GM12878 (cell line): Measurements from ENCODE around the gene POC1B. TPM values are rescaled to one million over a fixed set of nuclear protein-coding genes. Genes with fewer than 3 reads are reported as not detected.

Experiments
- BHLHE40 ChIP-seq, 2 experiments: fragments of 450-650 bp in 1 of 2; IDR thresholded peaks; 2 replicates each; pipeline ENCODE4 v1.6.1; 2011 to 2017; ENCODE audit warnings: low read depth in 2 of 2, borderline replicate concordance in 1 of 2, improper control_type of control experiment in 1 of 2, low read length in 1 of 2, mild to moderate bottlenecking in 1 of 2
- FOXM1 ChIP-seq: IDR thresholded peaks from 2 replicates; pipeline ENCODE4 v1.6.1; 2012; ENCODE audit warnings: low read depth, mild to moderate bottlenecking, inconsistent platforms, low read length, moderate library complexity
- IKZF2 ChIP-seq, 2 experiments: fragments of 450-650 bp; IDR thresholded peaks; 2 replicates each; pipeline ENCODE4 v1.6.1; 2017; ENCODE audit warnings: mild to moderate bottlenecking in 2 of 2, moderate library complexity in 2 of 2
- IRF4 ChIP-seq: IDR thresholded peaks from 2 replicates; pipeline ENCODE4 v1.6.1; 2011; ENCODE audit warnings: low read depth, low read length
- KAT2A ChIP-seq: conservative IDR thresholded peaks from 2 replicates; pipeline ENCODE4 v1.6.1; 2011; ENCODE audit warnings: low read depth, low read length; ENCODE audit not compliant: control insufficient read depth
- KDM1A ChIP-seq: fragments of 200-600 bp; sonication (generic); IDR thresholded peaks from 2 replicates; pipeline ENCODE4 v1.6.1; 2016; ENCODE audit warnings: borderline replicate concordance
- NBN ChIP-seq: fragments of 450-650 bp; IDR thresholded peaks from 2 replicates; pipeline ENCODE4 v1.6.1; 2016
- NFYB ChIP-seq: IDR thresholded peaks from 2 replicates; pipeline ENCODE4 v1.6.1; 2011; ENCODE audit warnings: low read depth, mild to moderate bottlenecking, low read length, improper control_type of control experiment, moderate library complexity; ENCODE audit not compliant: insufficient read depth
- NR2F1 ChIP-seq: fragments of 450-650 bp; conservative IDR thresholded peaks from 2 replicates; pipeline ENCODE4 v1.6.1; 2017; ENCODE audit warnings: mild to moderate bottlenecking
- RAD21 ChIP-seq: IDR thresholded peaks from 2 replicates; pipeline ENCODE4 v1.6.1; 2011; ENCODE audit warnings: mild to moderate bottlenecking, low read depth, low read length, moderate library complexity; ENCODE audit not compliant: insufficient read depth
- RELA ChIP-seq: fragments of 450-650 bp; IDR thresholded peaks from 2 replicates; pipeline ENCODE4 v1.8.0; 2014; ENCODE audit warnings: borderline replicate concordance; ENCODE audit not compliant: partially characterized antibody
- RFX5 ChIP-seq: IDR thresholded peaks from 2 replicates; pipeline ENCODE4 v1.6.1; 2011; ENCODE audit warnings: low read depth, low read length, improper control_type of control experiment
- RUNX3 ChIP-seq: IDR thresholded peaks from 2 replicates; pipeline ENCODE4 v1.6.1; 2012; ENCODE audit warnings: low read length, inconsistent platforms
- SPI1 ChIP-seq: IDR thresholded peaks from 2 replicates; pipeline ENCODE4 v1.6.1; 2011; ENCODE audit warnings: low read depth, mild to moderate bottlenecking, low read length, moderate library complexity, borderline replicate concordance; ENCODE audit not compliant: insufficient read depth
- WRNIP1 ChIP-seq: IDR thresholded peaks from 2 replicates; pipeline ENCODE4 v1.6.1; 2011; ENCODE audit warnings: low read depth, low read length, improper control_type of control experiment, borderline replicate concordance
- YY1 ChIP-seq: IDR thresholded peaks from 2 replicates; pipeline ENCODE4 v1.6.1; 2011; ENCODE audit warnings: low read depth, mild to moderate bottlenecking, low read length
- ZNF207 ChIP-seq: fragments of 450-650 bp; IDR thresholded peaks from 2 replicates; pipeline ENCODE4 v1.6.1; 2014; ENCODE audit warnings: antibody characterized with exemption, mild to moderate bottlenecking, borderline replicate concordance
- ZSCAN29 ChIP-seq: fragments of 450-650 bp; IDR thresholded peaks from 2 replicates; pipeline ENCODE4 v1.6.1; 2017; ENCODE audit warnings: mild to moderate bottlenecking, moderate library complexity
- ZZZ3 ChIP-seq: IDR thresholded peaks from 2 replicates; pipeline ENCODE4 v1.6.1; 2011; ENCODE audit warnings: low read depth; ENCODE audit not compliant: control insufficient read depth, insufficient read length
- polyA plus RNA-seq, 11 experiments: library from polyadenylated mRNA; depleted of rRNA in 4 of 11; unstranded in 6 of 11; stranded (reverse) in 5 of 11; fragments of >200 nt; fragmentation: Nextera tagmentation in 4 of 11; fragmentation: Illumina TruSeq in 1 of 11; extraction: Ambion mirVana in 4 of 11; extraction: Trizol in 1 of 11; gene quantifications; 1 replicate in 1 of 11; 2 replicates in 10 of 11; pipeline versions ENCODE4 v1.2.1 to v1.2.3, GENCODE V29; 2011 to 2016; ENCODE audit warnings: inconsistent platforms in 2 of 11, missing spikeins in 2 of 11, low read depth in 1 of 11
- total RNA-seq, 4 experiments: library from RNA; depleted of rRNA in 3 of 4; stranded (reverse); fragments of >200 nt in 3 of 4; fragmentation: Illumina TruSeq in 1 of 4; extraction: Trizol in 1 of 4; gene quantifications; 2 replicates each; pipeline versions ENCODE4 v1.2.1 to v1.2.3, GENCODE V29; 2013 to 2021
- TF ChIP-seq, protein P1 (sequence below): fragments of 450-650 bp; IDR thresholded peaks from 2 replicates; pipeline ENCODE4 v1.6.1; 2017; ENCODE audit warnings: mild to moderate bottlenecking, moderate library complexity
- TF ChIP-seq, protein P2 (sequence below): IDR thresholded peaks from 2 replicates; pipeline ENCODE4 v1.6.1; 2011; ENCODE audit warnings: mild to moderate bottlenecking, low read depth, low read length, moderate library complexity; ENCODE audit not compliant: insufficient replicate concordance
- TF ChIP-seq, protein P3 (sequence below): IDR thresholded peaks from 2 replicates; pipeline ENCODE4 v1.6.1; 2012; ENCODE audit warnings: low read length, inconsistent platforms
- TF ChIP-seq, protein P4 (sequence below): fragments of 450-650 bp; IDR thresholded peaks from 2 replicates; pipeline ENCODE4 v1.6.1; 2014; ENCODE audit warnings: mild to moderate bottlenecking

Gene POC1B
- total and polyA plus RNA-seq, 10 of the 15 experiments (the other 5 are each of a cell fraction or from before 2014, with no cell fraction given): 4.4 to 17.8 (median 11.3) TPM

DNA sequence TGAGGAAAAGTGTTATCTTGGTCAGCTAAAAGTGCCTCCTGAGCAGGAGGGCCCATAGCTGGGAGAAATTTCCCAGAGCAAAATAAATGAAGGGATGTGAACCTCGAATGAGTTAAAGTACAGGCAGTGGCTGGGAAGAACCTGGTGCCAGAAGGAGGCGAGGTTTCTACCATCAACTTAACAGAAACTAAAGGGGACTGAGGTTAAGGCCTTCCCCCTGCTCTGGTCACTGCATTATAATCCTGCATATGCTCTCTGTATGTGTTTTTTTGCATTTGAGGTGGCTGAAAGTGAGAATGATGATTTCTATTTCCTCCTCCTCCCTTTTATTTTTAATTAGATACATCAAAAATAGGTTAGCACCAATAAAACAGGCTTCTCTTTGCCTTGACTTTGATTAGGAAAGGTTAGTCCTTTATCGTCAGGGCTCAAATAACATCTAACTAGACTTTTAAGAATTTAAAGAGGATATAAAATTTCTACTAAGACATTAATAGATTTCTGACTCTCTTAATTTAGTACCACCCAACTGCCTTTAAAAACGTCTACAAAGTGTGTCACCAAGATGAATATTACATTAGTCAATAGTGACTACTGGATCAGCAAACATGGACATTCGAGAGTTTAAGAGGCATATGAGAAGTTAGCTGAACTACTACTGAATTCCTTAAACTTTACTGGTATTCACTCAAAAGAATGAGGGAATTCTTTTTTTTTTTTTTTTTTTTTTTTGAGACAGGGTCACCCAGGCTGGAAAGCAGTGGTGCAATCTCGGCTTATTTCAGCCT is 50.5 kb downstream of the POC1B start (continued):
- TF ChIP-seq, protein P1, sequence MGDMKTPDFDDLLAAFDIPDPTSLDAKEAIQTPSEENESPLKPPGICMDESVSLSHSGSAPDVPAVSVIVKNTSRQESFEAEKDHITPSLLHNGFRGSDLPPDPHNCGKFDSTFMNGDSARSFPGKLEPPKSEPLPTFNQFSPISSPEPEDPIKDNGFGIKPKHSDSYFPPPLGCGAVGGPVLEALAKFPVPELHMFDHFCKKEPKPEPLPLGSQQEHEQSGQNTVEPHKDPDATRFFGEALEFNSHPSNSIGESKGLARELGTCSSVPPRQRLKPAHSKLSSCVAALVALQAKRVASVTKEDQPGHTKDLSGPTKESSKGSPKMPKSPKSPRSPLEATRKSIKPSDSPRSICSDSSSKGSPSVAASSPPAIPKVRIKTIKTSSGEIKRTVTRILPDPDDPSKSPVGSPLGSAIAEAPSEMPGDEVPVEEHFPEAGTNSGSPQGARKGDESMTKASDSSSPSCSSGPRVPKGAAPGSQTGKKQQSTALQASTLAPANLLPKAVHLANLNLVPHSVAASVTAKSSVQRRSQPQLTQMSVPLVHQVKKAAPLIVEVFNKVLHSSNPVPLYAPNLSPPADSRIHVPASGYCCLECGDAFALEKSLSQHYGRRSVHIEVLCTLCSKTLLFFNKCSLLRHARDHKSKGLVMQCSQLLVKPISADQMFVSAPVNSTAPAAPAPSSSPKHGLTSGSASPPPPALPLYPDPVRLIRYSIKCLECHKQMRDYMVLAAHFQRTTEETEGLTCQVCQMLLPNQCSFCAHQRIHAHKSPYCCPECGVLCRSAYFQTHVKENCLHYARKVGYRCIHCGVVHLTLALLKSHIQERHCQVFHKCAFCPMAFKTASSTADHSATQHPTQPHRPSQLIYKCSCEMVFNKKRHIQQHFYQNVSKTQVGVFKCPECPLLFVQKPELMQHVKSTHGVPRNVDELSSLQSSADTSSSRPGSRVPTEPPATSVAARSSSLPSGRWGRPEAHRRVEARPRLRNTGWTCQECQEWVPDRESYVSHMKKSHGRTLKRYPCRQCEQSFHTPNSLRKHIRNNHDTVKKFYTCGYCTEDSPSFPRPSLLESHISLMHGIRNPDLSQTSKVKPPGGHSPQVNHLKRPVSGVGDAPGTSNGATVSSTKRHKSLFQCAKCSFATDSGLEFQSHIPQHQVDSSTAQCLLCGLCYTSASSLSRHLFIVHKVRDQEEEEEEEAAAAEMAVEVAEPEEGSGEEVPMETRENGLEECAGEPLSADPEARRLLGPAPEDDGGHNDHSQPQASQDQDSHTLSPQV: no peak
- TF ChIP-seq RAD21: no peak
- no peak for TF ChIP-seq NFYB
- no peak for TF ChIP-seq SPI1
- TF ChIP-seq IKZF2 (IDR thresholded peaks at IDR 0.05): 0 out of 4 replicates have a peak, but pooled peaks of 1 of the 2 experiments have one; percentile 20
- TF ChIP-seq ZNF207: no peak
- TF ChIP-seq, protein P2, sequence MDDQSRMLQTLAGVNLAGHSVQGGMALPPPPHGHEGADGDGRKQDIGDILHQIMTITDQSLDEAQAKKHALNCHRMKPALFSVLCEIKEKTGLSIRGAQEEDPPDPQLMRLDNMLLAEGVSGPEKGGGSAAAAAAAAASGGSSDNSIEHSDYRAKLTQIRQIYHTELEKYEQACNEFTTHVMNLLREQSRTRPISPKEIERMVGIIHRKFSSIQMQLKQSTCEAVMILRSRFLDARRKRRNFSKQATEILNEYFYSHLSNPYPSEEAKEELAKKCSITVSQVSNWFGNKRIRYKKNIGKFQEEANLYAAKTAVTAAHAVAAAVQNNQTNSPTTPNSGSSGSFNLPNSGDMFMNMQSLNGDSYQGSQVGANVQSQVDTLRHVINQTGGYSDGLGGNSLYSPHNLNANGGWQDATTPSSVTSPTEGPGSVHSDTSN: no peak
- no peak for TF ChIP-seq WRNIP1
- no peak for TF ChIP-seq KAT2A
- no peak for TF ChIP-seq KDM1A
- no peak for TF ChIP-seq RFX5
- TF ChIP-seq ZZZ3: no peak
- TF ChIP-seq, protein P3, sequence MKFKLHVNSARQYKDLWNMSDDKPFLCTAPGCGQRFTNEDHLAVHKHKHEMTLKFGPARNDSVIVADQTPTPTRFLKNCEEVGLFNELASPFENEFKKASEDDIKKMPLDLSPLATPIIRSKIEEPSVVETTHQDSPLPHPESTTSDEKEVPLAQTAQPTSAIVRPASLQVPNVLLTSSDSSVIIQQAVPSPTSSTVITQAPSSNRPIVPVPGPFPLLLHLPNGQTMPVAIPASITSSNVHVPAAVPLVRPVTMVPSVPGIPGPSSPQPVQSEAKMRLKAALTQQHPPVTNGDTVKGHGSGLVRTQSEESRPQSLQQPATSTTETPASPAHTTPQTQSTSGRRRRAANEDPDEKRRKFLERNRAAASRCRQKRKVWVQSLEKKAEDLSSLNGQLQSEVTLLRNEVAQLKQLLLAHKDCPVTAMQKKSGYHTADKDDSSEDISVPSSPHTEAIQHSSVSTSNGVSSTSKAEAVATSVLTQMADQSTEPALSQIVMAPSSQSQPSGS: 0 out of 2 replicates have a peak, but pooled peaks have one; percentile 8
- peak; percentile 59; the same call in 1 of the 2 replicates for TF ChIP-seq IRF4
- TF ChIP-seq NBN: no peak
- TF ChIP-seq, protein P4, sequence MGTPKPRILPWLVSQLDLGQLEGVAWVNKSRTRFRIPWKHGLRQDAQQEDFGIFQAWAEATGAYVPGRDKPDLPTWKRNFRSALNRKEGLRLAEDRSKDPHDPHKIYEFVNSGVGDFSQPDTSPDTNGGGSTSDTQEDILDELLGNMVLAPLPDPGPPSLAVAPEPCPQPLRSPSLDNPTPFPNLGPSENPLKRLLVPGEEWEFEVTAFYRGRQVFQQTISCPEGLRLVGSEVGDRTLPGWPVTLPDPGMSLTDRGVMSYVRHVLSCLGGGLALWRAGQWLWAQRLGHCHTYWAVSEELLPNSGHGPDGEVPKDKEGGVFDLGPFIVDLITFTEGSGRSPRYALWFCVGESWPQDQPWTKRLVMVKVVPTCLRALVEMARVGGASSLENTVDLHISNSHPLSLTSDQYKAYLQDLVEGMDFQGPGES: no peak
- TF ChIP-seq ZSCAN29: no peak
- TF ChIP-seq RELA: no peak
- no peak for TF ChIP-seq BHLHE40 (IDR thresholded peaks at IDR 0.05; ENCODE audit: borderline replicate concordance in 1 of 2, low read depth in 2 of 2, low read length in 1 of 2)
- peak; percentile 87 for TF ChIP-seq RUNX3
- TF ChIP-seq YY1: no peak
- no peak for TF ChIP-seq NR2F1
- TF ChIP-seq FOXM1: no peak
